Measurements from ENCODE around the gene LRRC8D. TPM values are rescaled to one million over a fixed set of nuclear protein-coding genes. Genes with fewer than 3 reads are reported as not detected.
A peak's percentile ranks its signal among the peaks of the same experiment; 100 is the strongest.

Gene LRRC8D
- total and polyA plus RNA-seq, 2 experiments from 2014 or later: 30.1 to 30.7 TPM

- 15 to 18% methylated on average over 3 of the region's 3 CpGs for WGBS, 2 experiments (ENCODE audit: low coverage in 1 of 2, low lambda C conversion rate in 2 of 2, missing lambda C conversion rate in 2 of 2)
Observed at GRCh38 chr1:89873770-89874169, 52.9 kb downstream of the LRRC8D start.

GRCh38 chr1:89876463-89876862 lies 55.6 kb downstream of the LRRC8D start:
- in situ Hi-C loops (cut with MboI): no loop called here
- Histone ChIP-seq H2AFZ (no peak overlapping the region), H3K79me2 (ENCODE audit: insufficient read depth) (peaks cover 34% of the 10 kb centered on the region), H3K9me2 (ENCODE audit: insufficient read depth) (no peaks in the 10 kb centered on the region), H3K27ac (no peak overlapping the region), H3K36me3 (ENCODE audit: low read depth) (no peaks in the 10 kb centered on the region), H3K9me3 (ENCODE audit: low read depth) (no peaks in the 10 kb centered on the region), H3K27me3 (replicated peaks; ENCODE audit: insufficient read depth) (no peaks in the 10 kb centered on the region), H3K4me2 (ENCODE audit: unreplicated experiment) (no peak overlapping the region), H3F3A (ENCODE audit: insufficient read depth) (no peaks in the 10 kb centered on the region), H3K9ac (no peak overlapping the region), H3K4me3 (no peak overlapping the region), H3K4me1 (ENCODE audit: insufficient read depth) (peaks cover 14% of the 10 kb centered on the region), H4K20me1 (ENCODE audit: insufficient read depth) (no peaks in the 10 kb centered on the region)
- TF ChIP-seq EZH2phosphoT487 (IDR thresholded peaks at IDR 0.05; ENCODE audit: insufficient read depth, low read depth): no peak
- TF ChIP-seq EZH2 (IDR thresholded peaks at IDR 0.05; ENCODE audit: insufficient read depth, poor library complexity, severe bottlenecking): no peak
- WGBS, 2 experiments (ENCODE audit: low coverage in 1 of 2, low lambda C conversion rate in 2 of 2, missing lambda C conversion rate in 2 of 2): 58 to 64% methylated on average over 3 of the region's 3 CpGs
- DNase-seq: no peak

More at GRCh38 chr1:89873770-89874169, 52.9 kb downstream of the LRRC8D start:
- H3K9me3 ChIP-seq (ENCODE audit: low read depth): no peaks in the 10 kb centered on the region
- no peak overlapping the region for H3K4me2 ChIP-seq (ENCODE audit: unreplicated experiment)
- H3K79me2 ChIP-seq (ENCODE audit: insufficient read depth): peaks cover 40% of the 10 kb centered on the region
- H3K27me3 ChIP-seq (replicated peaks; ENCODE audit: insufficient read depth): no peaks in the 10 kb centered on the region
- no peaks in the 10 kb centered on the region for H3K9me2 ChIP-seq (ENCODE audit: insufficient read depth)
- H3K9ac ChIP-seq: no peak overlapping the region
- peak; percentile 82 for DNase-seq
- H3K27ac ChIP-seq: peak overlapping the region; percentile 37
- in situ Hi-C loops (cut with MboI): no loop called here
- H2AFZ ChIP-seq: no peak overlapping the region
- peaks cover 14% of the 10 kb centered on the region for H3K4me1 ChIP-seq (ENCODE audit: insufficient read depth)
- no peaks in the 10 kb centered on the region for H3F3A ChIP-seq (ENCODE audit: insufficient read depth)
- no peak for TF ChIP-seq EZH2 (IDR thresholded peaks at IDR 0.05; ENCODE audit: insufficient read depth, poor library complexity, severe bottlenecking)
- TF ChIP-seq EZH2phosphoT487 (IDR thresholded peaks at IDR 0.05; ENCODE audit: insufficient read depth, low read depth): no peak
- no peaks in the 10 kb centered on the region for H3K36me3 ChIP-seq (ENCODE audit: low read depth)
- no peak overlapping the region for H3K4me3 ChIP-seq
- H4K20me1 ChIP-seq (ENCODE audit: insufficient read depth): no peaks in the 10 kb centered on the region

GRCh38 chr1:89877756-89878155 lies 56.9 kb downstream of the LRRC8D start:
- no peaks in the 10 kb centered on the region for H3K9me2 ChIP-seq (ENCODE audit: insufficient read depth)
- H3K4me3 ChIP-seq: no peak overlapping the region
- no peaks in the 10 kb centered on the region for H3F3A ChIP-seq (ENCODE audit: insufficient read depth)
- no peaks in the 10 kb centered on the region for H3K27me3 ChIP-seq (replicated peaks; ENCODE audit: insufficient read depth)
- in situ Hi-C loops (cut with MboI): no loop called here
- peaks cover 14% of the 10 kb centered on the region for H3K4me1 ChIP-seq (ENCODE audit: insufficient read depth)
- H4K20me1 ChIP-seq (ENCODE audit: insufficient read depth): no peaks in the 10 kb centered on the region
- DNase-seq: no peak
- H2AFZ ChIP-seq: no peak overlapping the region
- no peak overlapping the region for H3K27ac ChIP-seq
- TF ChIP-seq EZH2phosphoT487 (IDR thresholded peaks at IDR 0.05; ENCODE audit: insufficient read depth, low read depth): no peak
- TF ChIP-seq EZH2 (IDR thresholded peaks at IDR 0.05; ENCODE audit: insufficient read depth, poor library complexity, severe bottlenecking): no peak
- no peak overlapping the region for H3K9ac ChIP-seq
- H3K9me3 ChIP-seq (ENCODE audit: low read depth): no peaks in the 10 kb centered on the region
- 96 to 98% methylated on average over 2 of the region's 2 CpGs for WGBS, 2 experiments (ENCODE audit: low coverage in 1 of 2, low lambda C conversion rate in 2 of 2, missing lambda C conversion rate in 2 of 2)
- H3K79me2 ChIP-seq (ENCODE audit: insufficient read depth): peaks cover 31% of the 10 kb centered on the region
- no peaks in the 10 kb centered on the region for H3K36me3 ChIP-seq (ENCODE audit: low read depth)
- no peak overlapping the region for H3K4me2 ChIP-seq (ENCODE audit: unreplicated experiment)

- in situ Hi-C loops (cut with MboI): no loop called here
Observed at GRCh38 chr1:89878256-89878655, 57.4 kb downstream of the LRRC8D start.

GRCh38 chr1:89880679-89881078 lies 59.8 kb downstream of the LRRC8D start:
- Histone ChIP-seq H3K27me3 (replicated peaks; ENCODE audit: insufficient read depth) (no peaks in the 10 kb centered on the region), H3K4me3 (no peak overlapping the region), H3K9ac (no peak overlapping the region), H3K9me3 (ENCODE audit: low read depth) (no peaks in the 10 kb centered on the region), H4K20me1 (ENCODE audit: insufficient read depth) (no peaks in the 10 kb centered on the region), H3K79me2 (ENCODE audit: insufficient read depth) (peaks cover 14% of the 10 kb centered on the region; the same call in 1 of the 2 replicates), H3F3A (ENCODE audit: insufficient read depth) (peaks cover 19% of the 10 kb centered on the region), H3K9me2 (ENCODE audit: insufficient read depth) (no peaks in the 10 kb centered on the region), H3K27ac (no peak overlapping the region), H3K4me1 (ENCODE audit: insufficient read depth) (peaks cover 21% of the 10 kb centered on the region), H3K36me3 (ENCODE audit: low read depth) (no peaks in the 10 kb centered on the region), H3K4me2 (ENCODE audit: unreplicated experiment) (no peak overlapping the region), H2AFZ (no peak overlapping the region)
- no peak for DNase-seq
- WGBS, 2 experiments (ENCODE audit: low coverage in 1 of 2, low lambda C conversion rate in 2 of 2, missing lambda C conversion rate in 2 of 2): 100% methylated on average over 1 of the region's 1 CpG
- in situ Hi-C loops (cut with MboI): no loop called here
- TF ChIP-seq EZH2phosphoT487 (IDR thresholded peaks at IDR 0.05; ENCODE audit: insufficient read depth, low read depth) (no peak), EZH2 (IDR thresholded peaks at IDR 0.05; ENCODE audit: insufficient read depth, poor library complexity, severe bottlenecking) (no peak)

More at GRCh38 chr1:89878256-89878655, 57.4 kb downstream of the LRRC8D start:
- Histone ChIP-seq H3F3A (ENCODE audit: insufficient read depth) (no peaks in the 10 kb centered on the region), H2AFZ (no peak overlapping the region), H4K20me1 (ENCODE audit: insufficient read depth) (no peaks in the 10 kb centered on the region), H3K27me3 (replicated peaks; ENCODE audit: insufficient read depth) (no peaks in the 10 kb centered on the region), H3K36me3 (ENCODE audit: low read depth) (no peaks in the 10 kb centered on the region), H3K4me2 (ENCODE audit: unreplicated experiment) (no peak overlapping the region), H3K79me2 (ENCODE audit: insufficient read depth) (peaks cover 31% of the 10 kb centered on the region), H3K9me2 (ENCODE audit: insufficient read depth) (no peaks in the 10 kb centered on the region), H3K4me3 (no peak overlapping the region), H3K9me3 (ENCODE audit: low read depth) (no peaks in the 10 kb centered on the region), H3K9ac (no peak overlapping the region), H3K27ac (no peak overlapping the region), H3K4me1 (ENCODE audit: insufficient read depth) (peaks cover 12% of the 10 kb centered on the region)
- no peak for DNase-seq
- 59 to 61% methylated on average over 1 of the region's 1 CpG for WGBS, 2 experiments (ENCODE audit: low coverage in 1 of 2, low lambda C conversion rate in 2 of 2, missing lambda C conversion rate in 2 of 2)
- TF ChIP-seq EZH2phosphoT487 (IDR thresholded peaks at IDR 0.05; ENCODE audit: insufficient read depth, low read depth): no peak
- TF ChIP-seq EZH2 (IDR thresholded peaks at IDR 0.05; ENCODE audit: insufficient read depth, poor library complexity, severe bottlenecking): no peak

Data from GM23248 (cell line).